Activated T-cell treated with anti-CD3 and anti-CD28 coated beads for 24 hours (primary cell): Measurements from ENCODE around the gene RYR3.
"Not testable (repeated sequence)": the region's sequence is repeated elsewhere in the genome, so short reads cannot be mapped to it uniquely, and the experiment has no call there.

ENCODE experiments used
- DNase-seq: peaks from one replicate; pipeline ENCODE4 v3.0.0-alpha.2; 2020; ENCODE audit warnings: low read depth

The RYR3 gene

GRCh38 chr15:33515121-33515520, 204.4 kb downstream of the RYR3 start:
- DNase-seq: no peak

DNA sequence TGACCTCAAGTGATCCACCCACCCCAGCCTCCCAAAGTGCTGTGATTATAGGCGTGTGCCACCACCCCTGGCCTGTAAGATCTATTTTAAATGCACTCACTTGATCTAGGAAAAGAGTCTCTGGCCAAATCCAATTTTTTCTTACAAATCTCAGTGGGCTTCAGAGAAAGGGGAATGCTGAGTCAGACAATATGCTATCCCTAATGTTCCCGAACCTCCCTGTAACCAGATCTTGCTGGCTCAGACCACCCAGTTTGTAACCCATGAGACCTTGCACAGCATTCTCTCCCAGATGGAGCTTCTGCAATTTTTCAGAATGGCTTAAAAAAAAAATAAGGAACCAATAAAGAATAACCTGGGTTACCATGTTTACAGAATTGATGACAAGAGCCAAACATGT, 205.8 kb downstream of the RYR3 start:
- no peak for DNase-seq

DNA sequence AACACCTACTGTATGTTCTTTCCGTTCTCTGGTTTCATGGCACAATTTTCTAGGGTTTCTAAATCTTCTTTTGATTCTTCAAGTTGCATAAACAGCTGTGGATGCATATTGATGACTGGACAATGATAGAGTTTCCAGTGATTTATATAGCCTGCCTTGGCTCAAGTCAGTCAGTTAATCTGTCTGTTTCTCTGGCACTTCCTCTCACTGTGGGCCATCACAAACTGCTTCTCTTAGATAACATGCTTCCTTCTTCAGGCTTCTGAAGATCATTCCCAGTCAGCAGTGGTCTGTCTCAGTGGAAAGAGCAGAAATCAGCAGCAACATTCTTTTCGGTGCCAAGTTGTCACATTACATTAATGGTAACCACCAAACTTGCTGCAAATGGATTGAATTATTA, 207.2 kb downstream of the RYR3 start:
- DNase-seq: no peak

DNA sequence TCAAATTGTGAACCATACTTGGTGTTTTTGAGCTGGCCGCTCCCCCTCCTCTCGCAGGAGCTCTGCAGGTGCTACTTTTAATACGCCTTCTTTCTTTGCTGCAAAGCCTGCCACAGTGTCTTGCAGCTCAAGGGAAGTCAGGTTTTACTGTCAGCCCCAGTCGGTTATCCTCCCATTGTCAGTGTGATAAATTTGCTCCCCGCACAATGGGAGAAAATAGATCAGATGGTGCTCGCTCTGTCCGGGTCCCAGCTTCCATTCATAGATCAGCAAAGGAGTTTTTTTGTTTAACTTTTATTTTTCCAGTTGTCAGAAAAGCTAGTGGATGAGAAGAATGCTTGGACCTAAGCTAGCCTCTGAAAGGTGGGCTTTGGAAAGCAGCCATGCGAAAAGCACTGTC, 207.7 kb downstream of the RYR3 start:
- DNase-seq: no peak

- no peak for DNase-seq
Measured at GRCh38 chr15:33524274-33524673, 213.5 kb downstream of the RYR3 start.

DNA sequence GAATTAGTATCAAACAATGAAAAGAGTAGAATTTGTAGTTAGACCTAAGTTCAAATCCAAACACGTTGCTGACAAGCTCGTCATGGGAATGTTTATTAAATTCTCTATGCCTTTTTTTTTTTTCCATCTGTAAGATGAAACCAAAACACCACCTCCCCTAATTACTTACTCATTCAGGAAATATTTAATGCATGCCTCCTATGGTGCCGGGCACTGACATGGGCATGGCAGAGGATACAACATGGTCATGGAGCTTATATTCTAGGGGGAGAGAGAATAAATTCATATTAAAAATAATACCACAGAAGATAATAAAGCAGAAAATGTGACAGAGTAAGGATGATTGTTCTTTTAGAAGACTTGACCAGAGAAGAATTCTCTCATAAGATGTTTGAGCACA, 215.8 kb downstream of the RYR3 start:
- no peak for DNase-seq

GRCh38 chr15:33533197-33533596, 222.4 kb downstream of the RYR3 start:
- DNase-seq: no peak

GRCh38 chr15:33534642-33535041, 223.9 kb downstream of the RYR3 start:
- no peak for DNase-seq

GRCh38 chr15:33535135-33535534, 224.4 kb downstream of the RYR3 start:
- no peak for DNase-seq

- DNase-seq: no peak
Measured at GRCh38 chr15:33539825-33540573, 229.2 kb downstream of the RYR3 start.

GRCh38 chr15:33543957-33544356, 233.2 kb downstream of the RYR3 start:
- no peak for DNase-seq

- no peak for DNase-seq
Measured at GRCh38 chr15:33545866-33546265, 235.1 kb downstream of the RYR3 start.

- no peak for DNase-seq
Measured at GRCh38 chr15:33547876-33548275, 237.1 kb downstream of the RYR3 start.

GRCh38 chr15:33551860-33552259, 241.1 kb downstream of the RYR3 start:
- no peak for DNase-seq

- no peak for DNase-seq
Measured at GRCh38 chr15:33553157-33553556, 242.4 kb downstream of the RYR3 start.

GRCh38 chr15:33559207-33559890, 248.6 kb downstream of the RYR3 start:
- DNase-seq: no peak

GRCh38 chr15:33561407-33561806, 250.6 kb downstream of the RYR3 start:
- no peak for DNase-seq

DNA sequence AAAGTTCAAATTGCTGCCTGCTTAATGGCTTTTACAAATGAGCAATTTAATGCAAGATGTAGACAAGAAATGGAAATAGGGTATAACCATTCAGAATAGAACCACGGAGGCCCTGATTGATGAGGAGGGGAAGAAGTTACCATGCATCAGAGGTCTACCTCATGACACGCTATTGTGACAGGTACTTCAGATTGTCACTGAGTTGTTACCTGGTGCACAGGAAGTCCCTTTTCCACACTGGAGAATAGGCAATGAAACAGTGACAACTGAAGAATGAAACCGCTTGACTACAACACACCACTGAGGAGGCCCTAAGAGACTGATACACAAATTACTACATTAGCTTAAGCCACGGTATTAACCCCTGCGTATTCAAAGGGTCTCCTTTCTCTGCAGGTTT, 251.2 kb downstream of the RYR3 start:
- DNase-seq: no peak

- no peak for DNase-seq
Measured at GRCh38 chr15:33565094-33565493, 254.3 kb downstream of the RYR3 start.

DNA sequence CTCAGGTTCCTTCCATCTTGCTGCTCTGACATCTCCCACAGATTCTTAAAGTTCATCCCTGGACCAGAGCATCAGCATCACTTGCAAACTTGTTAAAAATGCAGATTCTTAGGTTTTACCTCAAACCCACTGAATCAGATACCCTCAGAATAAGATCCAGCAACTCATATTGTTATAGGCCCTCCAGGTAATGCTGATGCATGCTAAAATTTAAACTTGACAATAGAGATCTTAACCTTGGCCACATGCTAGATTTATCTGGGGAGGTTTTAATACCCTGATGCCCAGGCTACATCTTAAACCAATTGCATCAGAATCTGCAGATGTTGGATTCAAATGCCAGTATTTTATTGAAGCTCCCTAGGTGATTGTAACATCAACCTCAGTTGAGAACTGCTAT, 256.9 kb downstream of the RYR3 start:
- DNase-seq: no peak

DNA sequence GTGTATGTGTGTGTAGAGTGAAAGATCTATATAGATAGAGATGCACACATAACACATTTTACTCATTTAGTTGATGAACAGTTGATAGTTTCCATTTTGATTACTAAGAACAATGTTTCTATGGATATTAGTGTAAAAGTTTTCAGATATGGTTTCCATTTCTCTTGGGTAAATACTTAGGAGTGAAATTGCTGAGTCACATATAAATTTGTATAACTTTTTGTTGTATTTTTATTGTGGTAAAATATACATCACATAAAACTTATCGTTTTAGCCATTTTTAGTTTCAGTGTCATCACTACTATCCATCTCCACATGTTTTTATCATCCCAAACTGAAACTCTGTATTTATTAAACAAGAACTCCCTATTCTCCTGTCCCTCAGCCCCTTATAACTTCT, 258.3 kb downstream of the RYR3 start:
- DNase-seq: no peak

DNA sequence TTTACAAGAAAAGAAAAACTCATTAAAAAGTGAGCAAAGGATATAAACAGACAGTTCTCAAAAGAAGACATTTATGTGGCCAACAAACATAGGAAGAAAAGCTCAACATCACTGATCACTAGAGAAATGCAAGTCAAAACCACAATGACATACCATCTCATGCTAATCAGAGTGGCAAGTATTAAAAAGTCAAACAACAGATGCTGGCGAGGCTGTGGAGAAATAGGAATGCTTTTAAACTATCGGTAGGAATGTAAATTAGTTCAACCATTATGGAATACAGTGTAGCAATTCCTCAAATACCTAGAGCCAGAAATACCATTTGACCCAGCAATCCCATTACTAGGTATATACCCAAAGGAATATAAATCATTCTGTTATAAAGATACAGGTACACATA, 267.1 kb downstream of the RYR3 start:
- not testable (repeated sequence) for DNase-seq

DNA sequence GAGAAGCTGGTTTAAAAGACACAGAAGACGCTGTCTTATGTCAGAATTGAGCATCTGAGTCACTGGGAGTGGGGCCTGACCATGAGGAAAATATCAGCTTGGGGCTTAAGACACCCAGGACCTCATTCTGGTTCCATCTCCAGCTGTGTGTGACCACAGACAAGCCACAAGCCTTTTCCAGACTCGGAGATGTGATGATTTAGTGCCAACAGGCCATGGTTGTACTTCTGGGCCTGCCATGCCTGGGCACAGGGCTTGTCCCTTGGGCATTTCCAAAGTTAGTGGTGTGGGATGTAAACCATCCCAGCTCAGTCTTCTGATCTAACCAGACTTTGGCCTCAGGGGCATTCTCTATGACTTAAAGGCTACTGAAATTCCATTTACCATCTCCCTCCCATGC, 269.8 kb downstream of the RYR3 start:
- no peak for DNase-seq

- DNase-seq: no peak
Measured at GRCh38 chr15:33581032-33581431, 270.3 kb downstream of the RYR3 start.
